Small intestine (tissue), 7 donors: ENCODE measurements around the gene PLAAT4. TPM values are rescaled to one million over a fixed set of nuclear protein-coding genes. Genes with fewer than 3 reads are reported as not detected.
"Not testable (repeated sequence)": the region's sequence is repeated elsewhere in the genome, so short reads cannot be mapped to it uniquely, and the experiment has no call there.

Source experiments
- DNase-seq, 2 donors: peaks; one replicate each; pipeline versions ENCODE4 v3.0.0 to v3.0.0-alpha.2; 2013
- FAIRE-seq: peaks from 2 replicates; lab custom pipeline; 2012; peaks lifted over from hg19 to GRCh38; lab: Jason Lieb, UNC
- H3K27ac ChIP-seq, 3 donors: one replicate each; pipeline ENCODE4 v1.5.1; 2013; ENCODE audit warnings: low read length in 2 of 3, mild to moderate bottlenecking in 2 of 3, control low read depth in 1 of 3, inconsistent platforms in 1 of 3, low read depth in 1 of 3, moderate library complexity in 1 of 3
- H3K27me3 ChIP-seq, 3 donors: one replicate each; pipeline ENCODE4 v1.6.1; 2013; ENCODE audit warnings: low read length in 3 of 3, inconsistent platforms in 1 of 3; ENCODE audit not compliant: control insufficient read depth in 3 of 3, insufficient read depth in 3 of 3
- H3K36me3 ChIP-seq, 3 donors: one replicate each; pipeline ENCODE4 v1.6.1; 2013; ENCODE audit warnings: low read length in 3 of 3, inconsistent platforms in 1 of 3, low read depth in 1 of 3, mild to moderate bottlenecking in 1 of 3, moderate library complexity in 1 of 3; ENCODE audit not compliant: control insufficient read depth in 3 of 3, insufficient read depth in 2 of 3
- H3K4me1 ChIP-seq, 3 donors: one replicate each; pipeline ENCODE4 v1.6.1; 2013; ENCODE audit warnings: low read length in 2 of 3, inconsistent platforms in 1 of 3, low read depth in 1 of 3, mild to moderate bottlenecking in 1 of 3, moderate library complexity in 1 of 3; ENCODE audit not compliant: control insufficient read depth in 3 of 3, insufficient read depth in 2 of 3
- H3K4me3 ChIP-seq, 3 donors: one replicate each; pipeline ENCODE4 v1.5.1; 2013; ENCODE audit warnings: low read length in 3 of 3, control low read depth in 1 of 3, inconsistent platforms in 1 of 3, low read depth in 1 of 3, mild to moderate bottlenecking in 1 of 3, moderate library complexity in 1 of 3
- H3K9me3 ChIP-seq, 2 donors: one replicate each; pipeline ENCODE4 v1.6.1; 2013; ENCODE audit warnings: low read depth in 1 of 2, low read length in 1 of 2; ENCODE audit not compliant: control insufficient read depth in 2 of 2, insufficient read depth in 1 of 2
- WGBS, 3 donors: extraction: QIAGEN DNeasy Blood & Tissue Kit; methylation state at CpG; one replicate each; pipeline ENCODE4 v1.1.7; 2013; 5-methylcytosine and 5-hydroxymethylcytosine counted together
- polyA plus RNA-seq, 4 donors: library from polyadenylated mRNA; stranded (reverse) in 3 of 4; unstranded in 1 of 4; fragments of 200-250 nt in 3 of 4; fragments of 120-200 nt in 1 of 4; gene quantifications; one replicate each; pipeline versions ENCODE4 v1.2.1 to v1.2.3, GENCODE V29; 2013
- donor health status: healthy with polysubstance abuse.
- donor health status: control.
- donor health status: control.
- donor health status: Bipolar disorder and iron deficiency.
- donor health status: healthy.

Gene PLAAT4
- polyA plus RNA-seq, 4 donors = 10.8 to 360 (median 165) TPM

DNA sequence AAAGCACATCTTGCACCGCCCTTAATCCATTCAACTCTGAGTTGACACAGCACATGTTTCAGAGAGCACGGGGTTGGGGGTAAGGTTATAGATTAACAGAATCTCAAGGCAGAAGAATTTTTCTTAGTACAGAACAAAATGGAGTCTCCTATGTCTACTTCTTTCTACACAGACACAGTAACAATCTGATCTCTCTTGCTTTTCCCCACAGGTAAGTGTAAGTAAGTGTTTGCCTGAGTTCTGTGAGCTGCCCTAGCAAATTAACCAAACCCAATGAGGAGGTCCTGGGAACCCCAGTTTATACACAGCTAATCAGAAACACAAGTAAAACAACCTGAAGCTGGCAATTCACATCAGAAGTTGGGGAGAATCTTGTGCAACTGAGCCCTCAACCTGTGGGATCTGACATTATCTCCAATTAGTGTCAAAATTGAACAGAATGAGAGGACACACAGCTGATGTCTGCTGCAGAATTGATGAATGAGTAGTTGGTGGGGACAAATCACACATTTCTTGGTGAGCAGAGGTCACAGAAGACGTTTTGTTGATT, 7.8 kb upstream of the PLAAT4 start:
- H3K4me3 ChIP-seq, FAIRE-seq, H3K4me1 ChIP-seq, H3K27me3 ChIP-seq, H3K27ac ChIP-seq, H3K36me3 ChIP-seq, H3K9me3 ChIP-seq: not testable (repeated sequence)
- WGBS, 3 donors = 48 to 72% (median 48%) methylated on average over 1 of the region's 3 CpGs
- peak in 1 of 2 donors; percentile 27 for DNase-seq

DNA sequence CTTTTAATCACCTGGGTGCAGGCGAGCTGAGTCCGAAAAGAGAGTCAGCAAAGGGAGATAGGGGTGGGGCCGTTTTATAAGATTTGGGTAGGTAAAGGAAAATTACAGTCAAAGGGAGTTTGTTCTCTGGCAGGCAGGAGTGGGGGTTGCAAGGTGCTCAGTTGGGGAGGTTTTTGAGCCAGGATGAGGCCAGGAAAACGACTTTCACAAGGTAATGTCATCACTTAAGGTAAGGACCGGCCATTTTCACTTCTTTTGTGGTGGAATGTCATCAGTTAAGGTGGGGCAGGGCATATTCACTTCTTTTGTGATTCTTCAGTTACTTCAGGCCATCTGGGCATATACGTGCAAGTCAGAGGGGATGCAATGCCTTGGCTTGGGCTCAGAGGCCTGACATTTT, 7.2 kb upstream of the PLAAT4 start:
- H3K4me3 ChIP-seq, DNase-seq, H3K9me3 ChIP-seq, H3K36me3 ChIP-seq, H3K4me1 ChIP-seq, FAIRE-seq, H3K27me3 ChIP-seq, H3K27ac ChIP-seq: not testable (repeated sequence)
- WGBS, 3 donors = 74 to 85% (median 78%) methylated on average over 6 of the region's 6 CpGs

DNA sequence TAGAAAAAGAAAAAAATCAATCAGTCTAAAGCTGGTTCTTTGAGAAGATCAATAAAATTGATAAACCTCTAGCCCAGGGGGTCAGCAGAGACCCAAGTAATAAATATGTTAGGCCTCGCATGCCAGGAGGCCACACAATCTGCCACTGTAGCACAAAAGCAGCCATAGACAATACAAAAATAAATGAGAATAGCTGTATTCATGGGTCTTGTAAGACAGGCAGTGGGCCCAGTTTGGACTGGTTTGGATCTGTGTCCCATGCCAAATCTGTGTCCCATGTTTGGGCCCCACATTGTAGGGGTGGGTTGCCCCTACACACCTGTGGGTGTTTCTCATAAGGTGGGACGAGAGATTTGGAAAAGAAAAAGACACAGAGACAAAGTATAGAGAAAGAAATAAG, 6.6 kb upstream of the PLAAT4 start:
- H3K36me3 ChIP-seq = no peaks in the 10 kb centered on the region
- no peak overlapping the region for H3K4me3 ChIP-seq
- no peaks in the 10 kb centered on the region for H3K9me3 ChIP-seq
- DNase-seq (no peak), FAIRE-seq (no peak)
- WGBS, 3 donors = 90 to 96% (median 94%) methylated on average over 2 of the region's 2 CpGs
- H3K4me1 ChIP-seq = peaks cover 0 to 11% (median 4%) of the 10 kb centered on the region in 3 donors
- H3K27me3 ChIP-seq = no peaks in the 10 kb centered on the region
- peak overlapping the region in 1 of 3 donors; percentile 10 for H3K27ac ChIP-seq

DNA sequence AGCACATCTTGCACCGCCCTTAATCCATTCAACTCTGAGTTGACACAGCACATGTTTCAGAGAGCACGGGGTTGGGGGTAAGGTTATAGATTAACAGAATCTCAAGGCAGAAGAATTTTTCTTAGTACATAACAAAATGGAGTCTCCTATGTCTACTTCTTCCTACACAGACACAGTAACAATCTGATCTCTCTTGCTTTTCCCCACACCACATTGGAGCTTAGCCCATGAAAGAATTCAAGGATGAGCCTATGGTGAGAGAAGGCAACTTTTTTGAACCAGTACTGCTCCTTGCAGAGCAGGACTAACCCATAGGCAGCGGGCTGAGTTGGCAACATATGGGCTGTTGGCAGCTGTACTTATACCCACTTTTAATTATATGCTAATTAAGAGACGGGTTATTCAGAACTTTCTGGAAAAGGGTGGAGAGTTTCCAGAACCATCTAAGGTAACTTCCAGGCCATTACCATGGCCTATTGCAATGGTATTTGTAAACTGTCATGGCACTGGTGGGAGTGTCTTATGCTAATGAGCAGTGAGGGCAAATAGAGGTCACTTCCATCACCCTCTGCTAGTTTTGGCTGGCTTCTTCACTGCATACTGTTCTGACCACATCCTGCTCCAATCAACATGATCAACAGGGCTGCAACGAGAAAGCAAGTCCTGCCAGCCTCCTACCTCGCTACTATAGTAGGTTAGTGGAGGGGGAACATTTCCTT, 5.4 kb upstream of the PLAAT4 start:
- DNase-seq = peak; percentile 16 to 69
- FAIRE-seq = not testable (repeated sequence)

DNA sequence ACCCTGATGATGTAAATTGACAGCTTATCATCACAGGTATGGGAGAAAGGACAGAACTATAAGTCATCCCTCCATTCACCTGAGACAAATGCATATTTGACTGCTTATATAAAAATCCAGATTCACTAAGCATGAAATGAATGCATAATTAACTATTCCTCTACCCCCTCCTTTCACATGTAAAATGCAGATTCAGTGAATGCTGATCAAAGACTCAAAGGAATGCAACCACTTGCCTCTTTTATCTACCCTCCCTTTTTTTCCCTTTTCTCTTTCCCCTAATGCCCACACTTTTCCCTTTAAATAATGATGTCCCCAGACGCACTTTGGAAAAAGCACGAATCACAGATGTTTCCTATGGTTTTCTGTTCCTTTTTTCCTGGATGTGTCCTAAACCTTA, 4.5 kb upstream of the PLAAT4 start:
- Histone ChIP-seq H3K27ac (peak overlapping the region in 1 of 3 donors; percentile 81), H3K27me3 (no peaks in the 10 kb centered on the region), H3K36me3 (no peaks in the 10 kb centered on the region), H3K9me3 (no peaks in the 10 kb centered on the region), H3K4me3 (no peak overlapping the region), H3K4me1 (peaks cover 0 to 21% (median 7%) of the 10 kb centered on the region in 3 donors)
- no peak for FAIRE-seq
- 76 to 85% (median 78%) methylated on average over 2 of the region's 2 CpGs for WGBS, 3 donors
- DNase-seq = no peak

More for the DNA sequence above, 5.4 kb upstream of the PLAAT4 start:
- WGBS, 3 donors = 65 to 87% (median 74%) methylated on average over 4 of the region's 6 CpGs
- H3K36me3 ChIP-seq, H3K27me3 ChIP-seq, H3K9me3 ChIP-seq, H3K4me3 ChIP-seq: not testable (repeated sequence)
- Histone ChIP-seq H3K4me1 (peaks cover 0 to 16% (median 7%) of the 10 kb centered on the region in 3 donors), H3K27ac (peak overlapping the region; percentile 27 to 81 (median 30))

DNA sequence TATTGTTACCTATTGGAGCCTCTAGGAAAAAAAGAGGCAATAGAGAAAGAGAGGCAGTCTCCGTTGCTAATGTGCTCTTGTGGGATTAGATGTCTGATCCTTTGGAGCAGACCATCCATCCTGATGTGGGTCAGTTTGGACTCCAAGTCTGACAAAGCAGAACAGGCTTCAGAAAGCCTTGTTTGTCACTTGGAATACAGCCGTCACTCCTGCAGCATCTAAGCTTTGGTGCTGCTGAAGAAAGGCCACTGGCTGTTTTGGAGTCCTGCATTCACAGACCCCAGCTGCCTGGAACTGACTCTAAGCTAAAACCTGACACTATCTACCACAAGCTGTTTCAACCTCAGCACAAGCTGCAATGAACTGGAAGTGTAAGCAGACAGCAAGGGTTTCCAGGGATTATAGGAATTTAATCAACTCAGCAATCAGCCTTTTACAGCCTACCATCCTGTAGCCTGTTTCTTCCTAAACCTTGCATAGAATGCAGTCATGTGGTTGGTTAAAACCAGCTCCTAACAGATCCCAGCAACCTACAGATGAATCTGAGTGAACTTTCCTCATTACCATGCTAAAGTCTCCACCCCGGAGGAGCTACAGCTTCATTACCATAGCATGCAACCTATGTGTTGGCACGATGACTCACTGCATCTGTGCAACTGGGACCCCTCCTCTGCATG, 3.7 kb upstream of the PLAAT4 start:
- DNase-seq (no peak), FAIRE-seq (no peak)
- Histone ChIP-seq H3K27ac (peak overlapping the region in 2 of 3 donors; percentile 38 to 45), H3K4me1 (peaks cover under 1 to 27% (median 10%) of the 10 kb centered on the region in 3 donors), H3K4me3 (no peak overlapping the region), H3K9me3 (no peaks in the 10 kb centered on the region), H3K36me3 (no peaks in the 10 kb centered on the region), H3K27me3 (no peaks in the 10 kb centered on the region)
- 66 to 77% (median 72%) methylated on average over 4 of the region's 4 CpGs for WGBS, 3 donors

DNA sequence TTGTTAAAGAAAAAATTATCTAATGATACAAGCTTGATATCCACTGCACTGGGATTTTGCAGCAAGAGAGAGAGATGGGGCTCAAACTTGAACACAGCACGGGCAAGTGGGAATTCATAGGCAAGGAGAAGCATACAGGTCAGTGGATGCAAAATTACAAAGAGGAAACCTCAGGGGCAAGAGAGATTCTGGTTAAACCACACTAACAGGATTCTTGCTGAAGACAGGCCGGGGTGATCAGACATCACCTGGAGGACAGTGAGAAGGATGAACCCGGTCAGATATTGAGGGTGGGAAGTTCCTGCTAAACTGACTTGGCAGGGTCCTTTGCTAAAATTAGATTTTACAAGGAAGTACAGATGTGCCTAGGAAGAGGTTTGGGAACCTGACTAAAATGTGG, 2.5 kb upstream of the PLAAT4 start:
- DNase-seq = no peak
- Histone ChIP-seq H3K27ac (peak overlapping the region in 2 of 3 donors; percentile 34 to 73), H3K9me3 (no peaks in the 10 kb centered on the region), H3K27me3 (no peaks in the 10 kb centered on the region), H3K4me3 (no peak overlapping the region), H3K4me1 (peaks cover 6 to 23% (median 16%) of the 10 kb centered on the region in 3 donors), H3K36me3 (no peaks in the 10 kb centered on the region)
- FAIRE-seq = no peak
- WGBS, 3 donors = 59 to 82% (median 71%) methylated on average over 3 of the region's 3 CpGs

DNA sequence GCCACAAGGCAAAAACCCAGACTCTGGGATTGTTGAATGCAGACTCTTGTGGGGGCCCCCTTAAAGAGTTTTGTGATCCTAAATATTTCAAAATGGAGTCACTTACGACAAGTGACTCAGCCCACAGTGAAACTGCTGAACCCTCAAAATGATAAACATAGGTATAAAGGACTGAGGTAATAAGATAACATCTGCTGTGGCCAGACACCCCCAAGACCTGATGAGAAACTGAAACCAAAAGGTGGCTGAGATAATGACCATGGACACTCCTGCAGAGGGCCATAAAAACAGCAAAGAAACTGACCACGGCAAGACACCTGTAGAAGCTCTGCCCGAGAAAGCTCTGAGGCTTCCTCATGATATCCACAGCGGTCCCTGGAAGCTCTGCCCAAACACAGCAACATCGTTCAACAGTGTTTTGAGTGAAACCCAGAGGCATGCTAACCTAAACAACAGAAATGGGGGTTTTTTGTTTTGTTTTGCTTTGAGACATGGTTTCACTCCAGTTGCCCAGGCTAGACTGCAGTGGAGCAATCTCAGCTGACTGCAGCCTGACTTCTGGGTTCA, 1.6 kb upstream of the PLAAT4 start:
- Histone ChIP-seq H3K27me3 (no peaks in the 10 kb centered on the region), H3K4me1 (peaks cover 6 to 22% (median 16%) of the 10 kb centered on the region in 3 donors), H3K4me3 (no peak overlapping the region), H3K27ac (peak overlapping the region; percentile 35 to 97 (median 83)), H3K9me3 (no peaks in the 10 kb centered on the region), H3K36me3 (peaks cover 0 to 2% (median 0%) of the 10 kb centered on the region in 3 donors)
- FAIRE-seq (no peak), DNase-seq (peak in 1 of 2 donors; percentile 43)
- 46 to 64% (median 61%) methylated on average over 5 of the region's 5 CpGs for WGBS, 3 donors
